Islet precursor cell (in vitro differentiated cells): ENCODE data around the gene HPCAL4.
A peak's percentile ranks its signal among the peaks of the same experiment; 100 is the strongest.

Source experiments
- DNase-seq: peaks from one replicate; pipeline ENCODE4 v3.0.0-alpha.2; 2018

HPCAL4 gene

GRCh38 chr1:39647247-39647646, 44.0 kb downstream of the HPCAL4 start:
- no peak for DNase-seq

- peak; percentile 93 for DNase-seq
Observed at GRCh38 chr1:39646232-39647081, 44.8 kb downstream of the HPCAL4 start.

GRCh38 chr1:39645411-39646043, 45.7 kb downstream of the HPCAL4 start:
- DNase-seq, result no peak

GRCh38 chr1:39643705-39644104, 47.5 kb downstream of the HPCAL4 start:
- DNase-seq, result no peak

- DNase-seq, result no peak
Observed at GRCh38 chr1:39642796-39643195, 48.4 kb downstream of the HPCAL4 start.

- DNase-seq, result no peak
Observed at GRCh38 chr1:39640861-39641260, 50.4 kb downstream of the HPCAL4 start.

- DNase-seq, result peak; percentile 88
Observed at GRCh38 chr1:39639305-39640130, 51.7 kb downstream of the HPCAL4 start, which contains the start of gene HEYL. Gene HEYL, minus strand, starts transcription at chr1:39639643. Its CDS starts 18 bp downstream, at chr1:39639625.

- no peak for DNase-seq
Observed at GRCh38 chr1:39638965-39639304, 52.3 kb downstream of the HPCAL4 start.

GRCh38 chr1:39637361-39637760, 53.9 kb downstream of the HPCAL4 start:
- DNase-seq, result no peak

GRCh38 chr1:39635871-39636210, 55.4 kb downstream of the HPCAL4 start:
- DNase-seq, result no peak

- no peak for DNase-seq
Observed at GRCh38 chr1:39635205-39635870, 55.9 kb downstream of the HPCAL4 start.

GRCh38 chr1:39633422-39633821, 57.8 kb downstream of the HPCAL4 start:
- no peak for DNase-seq

- peak; percentile 91 for DNase-seq
Observed at GRCh38 chr1:39632682-39633417, 58.4 kb downstream of the HPCAL4 start.

- DNase-seq, result no peak
Observed at GRCh38 chr1:39632323-39632681, 58.9 kb downstream of the HPCAL4 start.

- no peak for DNase-seq
Observed at GRCh38 chr1:39631361-39632322, 59.6 kb downstream of the HPCAL4 start.

- DNase-seq, result no peak
Observed at GRCh38 chr1:39628807-39629350, 62.4 kb downstream of the HPCAL4 start.
